GM19372 (cell line): ENCODE data around the gene HSD17B12.

Experiments used
- ATAC-seq: cut with Tn5 transposase; IDR thresholded peaks from one replicate; pipeline ENCODE4 v1.9.1; 2021; ENCODE audit warnings: mild to moderate bottlenecking, low read depth, moderate library complexity; ENCODE audit not compliant: unreplicated experiment

The HSD17B12 gene

DNA sequence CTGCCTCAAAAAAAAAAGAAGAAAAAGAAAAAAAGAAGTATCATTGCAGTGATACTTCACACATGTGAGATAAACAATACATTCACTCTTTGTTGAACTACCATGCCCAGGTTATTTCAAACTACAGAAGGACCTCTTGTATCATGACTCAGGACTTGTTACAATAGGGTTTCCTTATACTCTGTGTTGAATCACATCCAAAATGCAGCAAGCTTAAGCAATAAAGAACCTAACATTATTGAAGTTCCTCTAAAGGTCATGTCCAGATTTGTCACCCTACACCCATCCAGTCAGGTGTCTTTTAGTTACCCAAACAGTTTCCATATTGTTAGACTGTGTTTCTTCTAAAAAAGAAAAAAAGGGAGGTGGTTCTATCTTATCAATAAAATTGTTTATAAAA, 173.2 kb downstream of the HSD17B12 start:
- ATAC-seq, result no peak

DNA sequence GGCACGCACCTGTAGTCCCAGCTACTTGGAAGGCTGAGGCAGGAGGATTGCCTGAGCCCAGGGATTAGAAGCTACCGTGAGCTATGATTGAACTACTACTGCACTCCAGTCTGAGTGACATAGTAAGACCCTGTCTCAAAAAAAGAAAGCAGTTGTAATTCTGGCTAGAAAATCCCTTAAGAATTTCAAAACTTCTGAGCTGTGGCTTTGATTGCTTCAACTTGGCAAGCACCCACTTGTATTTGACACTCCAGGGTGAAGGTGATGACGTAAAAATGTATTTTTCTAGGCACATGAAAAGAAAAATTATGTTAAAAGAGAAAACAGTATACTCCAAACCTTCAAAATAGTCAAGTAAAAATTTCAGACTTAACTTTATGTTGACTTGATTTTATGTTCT, 176.5 kb downstream of the HSD17B12 start:
- no peak for ATAC-seq

DNA sequence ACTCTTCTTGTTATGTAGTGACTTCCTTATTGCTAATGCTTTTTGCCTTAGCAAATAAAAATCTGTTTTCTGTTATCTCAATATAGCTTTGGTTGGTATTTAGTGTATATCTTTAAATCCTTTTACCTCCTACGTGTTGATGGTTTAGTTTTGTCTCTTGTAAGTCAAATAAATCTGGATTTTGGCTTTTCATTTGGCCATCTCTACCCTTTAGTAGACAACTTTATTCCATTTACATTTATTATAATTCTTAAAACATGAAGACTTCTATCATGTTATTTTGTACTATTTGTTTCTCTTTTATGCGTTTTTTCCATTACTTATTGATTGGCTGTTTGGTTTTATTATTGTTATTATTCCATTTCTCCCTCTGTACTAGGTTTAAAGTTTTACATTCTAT, 180.6 kb downstream of the HSD17B12 start:
- ATAC-seq, result no peak

DNA sequence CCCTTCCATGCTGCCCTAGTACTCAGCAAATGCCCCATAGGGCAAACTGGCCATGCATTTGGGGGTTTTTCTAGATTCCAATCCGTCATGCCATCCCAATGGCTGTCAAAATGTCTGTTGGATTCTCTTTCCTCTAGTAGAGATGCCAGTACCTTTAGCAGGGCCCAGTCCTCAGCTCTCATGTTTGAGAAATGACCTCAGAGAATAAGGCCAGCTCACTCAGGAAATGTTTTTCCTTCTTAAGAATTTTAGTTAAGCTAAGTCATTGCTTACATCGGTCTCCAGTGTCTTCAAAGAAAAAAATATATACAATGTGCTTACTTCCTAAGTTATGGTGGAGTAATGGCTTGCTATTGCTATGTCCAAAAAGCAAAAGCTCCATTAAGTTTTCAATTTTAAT, 186.0 kb downstream of the HSD17B12 start:
- no peak for ATAC-seq

DNA sequence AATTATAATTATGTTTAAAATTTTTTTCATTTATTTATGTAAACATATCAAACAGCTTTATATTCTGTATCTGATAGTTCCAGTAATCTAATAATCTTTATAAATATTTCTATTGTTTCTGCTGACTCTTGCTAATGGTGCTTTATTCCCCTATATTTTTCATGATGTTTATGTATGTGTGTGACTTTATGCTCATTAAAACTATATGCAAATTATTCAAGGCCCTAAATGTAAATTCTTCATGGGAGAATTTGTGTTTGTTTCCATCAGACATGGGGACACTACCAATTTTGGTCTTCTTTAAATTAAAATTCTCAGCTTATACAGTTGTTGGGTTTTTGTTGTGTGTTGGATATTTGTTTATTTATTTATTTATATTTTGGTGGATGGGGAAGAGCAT, 186.4 kb downstream of the HSD17B12 start:
- ATAC-seq, result no peak

DNA sequence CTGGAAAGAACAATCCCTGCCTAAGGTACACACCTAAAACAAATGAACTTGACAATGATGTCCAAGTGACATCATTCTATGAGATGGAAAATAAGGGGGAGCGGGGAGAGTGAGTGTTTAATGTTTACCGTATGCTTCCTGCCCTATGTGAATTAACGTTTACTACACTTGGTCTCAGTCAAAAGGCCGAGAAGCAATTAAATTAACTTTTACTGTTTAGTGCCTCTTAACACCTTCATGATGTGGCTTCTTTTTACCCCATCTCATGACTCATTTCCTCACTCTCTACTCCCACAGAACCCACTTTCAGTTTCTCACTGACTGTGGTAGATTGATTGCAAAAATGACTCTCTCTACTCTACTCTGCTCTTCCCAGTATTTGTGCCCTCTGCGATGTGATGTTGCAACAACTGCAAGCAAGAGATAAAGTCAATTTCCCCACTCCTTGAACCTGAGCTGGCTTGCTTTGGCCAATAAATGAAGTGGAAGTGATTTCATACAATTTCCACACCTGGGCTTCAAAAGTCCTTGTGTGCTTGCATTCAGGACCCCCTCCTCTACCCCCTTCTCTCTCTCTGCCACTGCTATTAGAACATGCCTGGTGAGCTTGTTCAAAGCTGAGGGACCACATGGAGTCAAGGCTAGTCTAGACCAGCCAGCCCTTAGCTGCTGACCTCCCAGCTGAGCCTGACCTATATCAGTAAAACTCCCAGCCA, 188.5 kb downstream of the HSD17B12 start:
- peak; percentile 99 for ATAC-seq

DNA sequence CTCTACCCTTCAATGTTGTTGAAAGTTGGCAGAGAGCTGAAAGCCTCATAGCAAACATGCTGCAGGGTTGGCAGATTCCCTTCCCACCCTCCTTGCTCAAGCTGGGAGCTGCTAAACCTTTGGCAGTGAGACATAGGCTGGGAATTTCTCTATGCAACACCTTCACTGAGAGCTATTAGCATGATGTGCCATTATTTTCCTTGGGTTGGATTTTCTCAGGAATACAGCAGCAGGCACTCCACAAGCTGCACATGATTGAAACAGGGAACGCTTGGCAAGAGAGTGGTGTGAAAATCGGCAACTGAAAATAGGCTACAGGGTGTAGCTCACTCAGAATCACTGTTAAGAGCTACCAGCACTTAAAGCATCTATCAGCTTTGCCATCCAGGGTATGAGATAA, 190.5 kb downstream of the HSD17B12 start:
- ATAC-seq, result no peak

DNA sequence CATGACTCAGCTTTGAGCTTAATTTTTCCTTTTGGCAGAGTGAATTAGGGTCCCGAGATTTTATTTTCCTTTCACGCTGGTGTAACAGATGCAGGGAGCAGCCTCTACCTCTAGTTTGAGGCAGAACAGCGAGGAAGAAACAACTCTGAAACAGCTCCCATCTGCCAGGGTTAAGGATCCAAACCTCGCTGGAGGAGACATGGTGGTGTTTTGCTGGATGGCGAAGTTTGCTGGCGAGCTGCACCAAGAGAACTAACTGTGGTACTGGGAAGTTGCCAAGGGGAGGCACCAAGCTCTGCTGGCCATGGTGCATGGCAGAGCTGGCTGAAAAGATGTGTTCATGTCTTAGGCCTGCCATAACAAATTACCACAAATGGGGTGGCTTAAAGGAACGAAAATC, 192.5 kb downstream of the HSD17B12 start:
- no peak for ATAC-seq

DNA sequence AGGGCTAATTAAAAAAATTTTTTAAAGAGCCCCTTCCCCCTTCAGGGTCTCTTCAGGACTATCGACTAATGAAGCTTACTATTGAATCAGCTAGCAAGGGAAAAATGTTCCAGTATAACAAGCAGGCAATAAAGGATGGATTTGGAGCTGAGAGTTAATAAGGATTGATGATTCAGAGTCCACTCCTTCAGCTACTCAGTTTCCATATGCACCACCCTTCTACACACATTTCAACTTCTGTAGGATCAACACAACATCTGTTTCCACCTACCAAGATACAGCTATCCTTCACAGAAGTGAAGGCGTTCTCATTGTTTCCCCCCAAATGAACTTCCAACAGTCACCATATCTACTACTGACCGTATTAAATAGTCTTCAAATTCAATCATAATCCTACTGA, 193.5 kb downstream of the HSD17B12 start:
- ATAC-seq, result no peak

DNA sequence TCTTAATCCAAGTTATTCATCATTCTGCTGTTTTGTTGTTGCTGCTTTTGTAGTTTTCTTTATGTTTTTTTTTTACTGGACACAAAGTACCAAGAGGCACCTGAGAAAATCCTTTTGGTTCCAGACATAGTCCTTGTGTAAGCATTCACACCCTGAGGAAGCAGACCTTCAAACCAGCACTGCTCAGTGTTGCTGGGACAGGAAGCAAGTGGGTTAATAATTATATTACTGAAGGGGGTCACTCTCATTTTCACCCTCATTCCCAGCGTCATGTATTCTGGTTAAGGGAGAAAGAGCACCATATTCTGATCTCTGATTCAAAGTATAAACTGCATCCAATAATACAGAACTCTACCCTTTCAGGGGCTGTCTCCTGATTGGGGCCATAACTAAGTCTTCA, 194.2 kb downstream of the HSD17B12 start:
- ATAC-seq, result no peak

DNA sequence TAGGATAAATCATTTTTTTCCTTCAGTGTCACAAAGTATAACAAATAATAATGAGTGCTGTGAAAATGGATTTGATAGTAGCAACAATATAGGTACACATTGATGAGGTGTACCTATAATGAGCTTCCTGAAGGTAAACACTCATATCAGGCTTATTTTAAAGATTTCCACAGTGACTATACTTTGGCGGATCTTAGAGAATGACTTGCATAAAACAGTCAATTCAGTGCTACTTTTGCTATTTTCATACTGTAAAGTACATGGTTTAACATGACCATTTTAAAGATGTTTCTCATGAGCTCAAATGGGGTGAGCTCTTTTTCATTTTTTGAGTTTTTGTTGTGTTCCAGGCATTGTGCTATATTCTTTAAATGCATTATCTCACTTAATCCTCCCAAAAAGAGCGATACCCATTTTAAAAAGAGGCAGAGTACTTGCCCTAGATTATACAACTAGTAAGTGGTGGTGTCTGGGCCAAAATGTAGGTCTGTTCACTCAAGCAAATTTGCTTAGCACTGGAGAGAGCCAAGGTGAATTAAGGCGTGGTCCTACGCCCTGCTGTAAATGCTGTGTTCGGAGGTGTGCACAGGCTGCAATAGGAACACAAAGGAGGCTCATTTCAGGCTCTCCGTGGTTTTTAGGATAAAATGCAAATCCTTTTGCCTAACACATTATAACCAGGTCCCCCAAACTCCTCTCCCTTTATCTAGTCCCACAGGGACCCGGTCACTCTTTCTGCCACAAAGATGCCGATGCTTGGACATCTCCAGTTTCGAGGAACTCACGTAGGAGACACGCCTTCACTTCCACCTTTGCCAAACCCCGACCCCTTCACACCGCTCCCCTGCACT, 199.5 kb downstream of the HSD17B12 start:
- ATAC-seq, result no peak

DNA sequence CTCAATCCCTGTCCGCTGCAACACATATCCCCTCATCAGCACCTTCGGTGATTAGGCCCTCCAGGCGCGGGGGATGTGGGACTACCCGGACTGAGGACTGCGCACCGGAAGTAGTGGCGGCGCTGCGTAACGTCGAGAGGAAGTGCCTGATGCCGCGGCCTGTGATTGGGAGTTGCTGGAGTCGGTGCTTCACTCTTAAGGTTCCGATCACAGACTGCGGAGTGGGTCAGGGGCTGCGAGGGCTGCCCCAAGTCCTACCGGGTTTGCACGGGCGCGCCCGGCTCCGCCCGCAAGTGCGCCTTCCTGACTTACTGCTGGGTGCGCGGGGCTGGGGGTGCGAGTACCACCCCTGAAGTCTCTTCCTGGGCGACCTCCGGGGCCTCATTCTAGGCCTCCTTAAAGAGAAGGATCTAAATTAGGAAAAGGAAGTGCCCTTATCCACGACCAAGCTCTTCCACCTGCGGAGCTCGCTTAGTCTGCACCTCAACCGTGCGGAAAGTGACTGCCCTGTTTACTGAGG, 200.2 kb downstream of the HSD17B12 start, which contains the start of gene ALKBH3:
Gene ALKBH3, plus strand, starts transcription at position 192 of the 520 bp plus-strand sequence. CDS start 1,822 bp downstream, outside the sequence.
- ATAC-seq, result peak; percentile 98

DNA sequence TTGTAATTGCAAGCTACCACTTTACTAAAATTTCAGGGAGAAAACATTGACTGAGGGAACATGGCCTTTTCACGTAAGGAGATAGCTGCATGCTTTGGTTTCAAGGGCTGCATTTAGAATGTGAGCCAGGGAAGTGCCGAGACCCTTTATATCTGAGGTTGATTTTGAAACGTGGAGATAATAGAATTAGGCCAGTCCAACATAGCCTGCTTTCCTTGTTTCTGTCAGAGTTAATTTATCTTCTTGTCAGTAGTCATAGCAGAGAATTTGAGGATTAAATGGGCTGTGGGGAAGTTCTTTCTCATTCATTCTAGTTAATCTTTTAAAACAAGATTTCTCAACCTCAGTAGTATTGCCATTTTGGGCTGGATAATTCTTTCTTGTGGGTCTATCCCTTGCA, 212.3 kb downstream of the HSD17B12 start:
- ATAC-seq, result no peak

DNA sequence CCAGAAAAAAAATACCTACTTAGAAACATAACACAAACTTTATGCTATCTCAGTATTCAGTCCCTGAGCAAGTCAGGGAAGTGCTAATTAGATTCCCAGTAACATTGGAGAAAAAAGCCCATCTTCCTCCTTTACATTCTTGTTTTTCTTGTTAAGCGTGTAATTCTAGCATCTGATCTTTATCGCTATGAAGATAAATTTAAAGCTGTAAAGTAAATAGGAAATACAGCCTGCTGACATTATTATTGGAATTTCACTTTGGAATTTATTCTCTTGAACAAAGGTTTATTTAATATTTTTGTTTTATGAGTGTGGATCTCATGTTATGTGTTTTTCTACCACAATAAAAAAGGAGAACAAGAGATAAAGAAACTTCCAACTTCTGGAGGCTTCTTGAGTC, 214.0 kb downstream of the HSD17B12 start:
- no peak for ATAC-seq

DNA sequence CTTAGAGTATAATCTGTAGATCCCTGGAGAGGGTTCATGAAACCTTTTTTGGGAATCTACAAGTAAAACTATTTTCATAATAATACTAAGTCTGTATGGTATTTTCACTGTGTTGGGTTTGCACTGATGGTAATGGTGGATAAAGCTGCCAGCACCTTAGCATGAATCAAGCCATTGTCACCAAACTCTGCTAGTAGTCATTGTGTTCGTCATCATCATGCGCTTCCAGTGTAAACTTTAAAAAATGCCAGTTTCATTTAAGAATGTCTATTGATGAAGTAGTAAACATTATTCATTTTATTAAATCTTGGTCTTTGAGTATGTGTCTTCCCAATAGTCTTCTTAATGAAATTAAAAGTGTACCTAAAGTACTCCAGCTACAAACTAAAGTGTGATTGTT, 215.1 kb downstream of the HSD17B12 start:
- no peak for ATAC-seq

DNA sequence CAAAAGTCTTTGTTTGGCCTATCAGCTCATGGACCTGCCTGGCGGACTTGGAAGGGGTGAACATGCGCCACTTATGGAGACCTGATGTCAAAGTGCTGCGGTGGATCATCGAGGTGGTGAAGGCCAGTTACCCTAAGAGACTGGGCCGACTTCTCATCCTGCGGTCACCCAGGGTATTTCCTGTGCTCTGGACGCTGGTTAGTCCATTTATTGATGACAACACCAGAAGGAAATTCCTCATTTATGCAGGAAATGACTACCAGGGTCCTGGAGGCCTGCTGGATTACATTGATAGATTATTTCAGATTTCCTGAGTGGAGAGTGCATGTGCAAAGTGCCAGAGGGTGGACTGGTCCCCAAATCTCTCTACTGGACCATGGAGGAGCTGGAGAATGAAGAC, 218.0 kb downstream of the HSD17B12 start:
- ATAC-seq, result no peak

DNA sequence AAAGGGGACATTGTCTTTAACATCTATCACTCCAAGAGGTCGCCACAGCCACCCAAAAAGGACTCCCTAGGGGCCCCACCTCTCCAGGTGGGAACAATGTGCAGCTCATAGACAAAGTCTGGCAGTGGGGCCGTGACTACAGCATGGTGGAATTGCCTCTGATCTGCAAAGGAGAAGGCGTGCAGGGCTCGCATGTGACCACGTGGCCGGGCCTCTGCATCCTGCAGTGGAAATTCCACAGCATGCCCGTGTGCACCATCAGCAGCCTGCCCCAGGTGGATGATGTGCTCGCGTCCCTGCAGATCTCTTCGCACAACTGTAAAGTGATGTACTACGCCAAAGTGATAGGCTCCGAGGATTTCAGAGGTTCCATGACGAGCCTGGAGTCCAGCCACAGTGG, 218.6 kb downstream of the HSD17B12 start:
- ATAC-seq, result no peak

DNA sequence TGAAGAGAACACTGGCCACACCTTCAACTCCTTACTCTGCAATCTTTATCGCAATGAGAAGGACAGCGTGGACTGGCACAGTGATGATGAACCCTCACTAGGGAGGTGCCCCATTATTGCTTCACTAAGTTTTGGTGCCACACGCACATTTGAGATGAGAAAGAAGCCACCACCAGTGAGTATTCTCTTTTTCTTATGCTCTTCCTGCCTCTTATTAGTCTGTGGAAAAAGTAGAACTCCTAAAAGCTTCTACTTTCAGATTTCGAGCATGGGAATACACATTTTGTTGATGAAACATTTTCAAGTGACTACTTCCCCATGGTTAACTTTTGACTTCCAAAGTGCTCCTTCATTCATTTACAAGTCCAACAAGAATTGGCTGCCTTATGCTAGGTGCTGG, 221.0 kb downstream of the HSD17B12 start:
- ATAC-seq, result no peak

DNA sequence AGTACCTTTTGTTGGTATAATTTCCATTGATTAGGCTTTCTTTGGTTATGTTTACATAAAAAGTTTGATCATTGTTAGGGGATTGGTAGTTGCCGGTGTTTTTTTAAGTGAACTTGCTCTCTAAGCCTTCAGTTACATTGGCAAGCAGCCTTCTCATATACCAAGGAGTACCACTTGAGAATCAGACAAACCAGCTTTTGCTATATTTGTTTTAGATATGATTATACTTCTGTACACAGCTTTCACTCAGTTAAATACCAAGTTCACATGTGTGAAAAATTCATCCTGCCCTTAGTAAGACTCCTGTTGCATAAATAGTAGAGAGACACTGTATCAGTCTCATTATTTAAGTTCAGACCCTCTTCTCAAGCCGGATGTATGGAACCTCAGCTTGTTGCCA, 222.5 kb downstream of the HSD17B12 start:
- ATAC-seq, result no peak

DNA sequence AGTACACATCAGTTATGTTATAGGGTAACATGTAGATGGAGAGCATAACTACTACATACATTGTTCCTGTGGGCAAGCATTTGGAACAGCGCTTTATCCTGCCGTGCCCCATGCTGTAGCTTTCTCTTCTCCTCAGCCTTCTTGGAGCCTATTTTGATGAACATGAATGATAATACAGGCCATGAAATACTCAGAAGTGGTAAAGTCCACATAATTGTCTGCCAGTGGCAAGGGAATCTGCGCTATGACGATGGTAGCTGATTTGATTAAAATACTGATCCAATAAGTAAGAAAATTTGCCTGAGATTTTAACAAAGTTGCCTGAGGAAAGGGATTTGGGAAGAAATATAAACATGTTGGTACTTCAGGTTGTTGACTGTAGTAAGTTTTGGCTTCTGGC, 223.4 kb downstream of the HSD17B12 start:
- ATAC-seq, result no peak

DNA sequence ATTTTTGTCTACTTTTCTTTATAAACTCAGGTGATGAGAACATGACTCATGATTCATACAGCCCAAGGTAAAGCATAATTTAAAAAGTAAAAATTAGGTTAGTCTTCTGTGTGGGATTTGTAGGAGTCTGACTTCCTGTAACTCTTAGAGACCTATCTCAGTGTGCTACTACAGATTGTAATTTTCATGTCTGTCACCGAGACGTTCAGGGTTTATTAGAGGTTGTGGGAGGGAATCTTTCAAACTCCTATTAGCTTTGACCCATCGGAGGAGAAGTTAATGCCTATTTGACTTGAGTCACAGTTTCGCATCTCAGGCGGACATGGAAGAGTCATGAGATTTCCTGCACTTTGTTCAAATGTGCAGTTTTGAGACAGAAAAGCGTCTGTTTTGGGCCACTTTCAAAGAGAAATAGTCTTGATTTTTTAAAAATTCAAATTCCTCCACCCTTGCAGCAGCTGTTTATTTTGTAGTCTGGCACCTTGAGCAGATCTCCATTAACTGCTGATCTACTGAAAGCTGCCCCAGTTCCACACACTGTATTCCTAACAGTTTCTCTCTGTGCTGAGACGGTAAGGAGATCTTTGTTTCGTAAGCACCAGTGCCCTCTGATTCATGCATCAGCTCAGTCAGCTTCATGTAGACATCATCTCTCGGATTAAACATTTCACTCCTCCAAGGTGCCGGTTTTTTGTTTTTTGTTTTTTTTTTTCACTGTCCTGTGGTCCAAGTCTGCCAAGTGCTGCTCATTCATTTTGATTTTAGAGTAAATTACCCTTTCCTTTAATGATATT, 224.4 kb downstream of the HSD17B12 start:
- no peak for ATAC-seq
